Activated naive CD4-positive, alpha-beta T cell treated with anti-CD3 and anti-CD28 coated beads, Interleukin-2, amount 10 ng/mL, durations not matched to agents 7 days and 5 days (primary cell): ENCODE measurements around the gene SURF2.
"Not testable (repeated sequence)": the region's sequence is repeated elsewhere in the genome, so short reads cannot be mapped to it uniquely, and the experiment has no call there.

Experiments
- CTCF ChIA-PET: fragments of 350-600 bp; sonication (Branson Sonifier 250); formaldehyde crosslinking; loops from one replicate; lab custom pipeline; 2021; ENCODE audit warnings: antibody characterized with exemption; lab: Charles Lee
- DNase-seq: peaks from one replicate; pipeline ENCODE4 v3.0.0-alpha.2; 2020
- H3K27ac Mint-ChIP-seq: one replicate; pipeline ENCODE4 v1.8.0; 2021; ENCODE audit warnings: mild to moderate bottlenecking, moderate library complexity, mixed read lengths
- H3K27me3 Mint-ChIP-seq: one replicate; pipeline ENCODE4 v1.8.0; 2021; ENCODE audit warnings: mild to moderate bottlenecking, mixed read lengths
- H3K36me3 Mint-ChIP-seq: one replicate; pipeline ENCODE4 v1.8.0; 2021; ENCODE audit warnings: mixed read lengths
- H3K4me1 Mint-ChIP-seq: one replicate; pipeline ENCODE4 v1.8.0; 2021; ENCODE audit warnings: mixed read lengths
- H3K4me3 Mint-ChIP-seq: one replicate; pipeline ENCODE4 v1.8.0; 2021; ENCODE audit warnings: mild to moderate bottlenecking, moderate library complexity, mixed read lengths
- H3K9me3 Mint-ChIP-seq: one replicate; pipeline ENCODE4 v1.8.0; 2021; ENCODE audit warnings: mixed read lengths

Gene SURF2

DNA sequence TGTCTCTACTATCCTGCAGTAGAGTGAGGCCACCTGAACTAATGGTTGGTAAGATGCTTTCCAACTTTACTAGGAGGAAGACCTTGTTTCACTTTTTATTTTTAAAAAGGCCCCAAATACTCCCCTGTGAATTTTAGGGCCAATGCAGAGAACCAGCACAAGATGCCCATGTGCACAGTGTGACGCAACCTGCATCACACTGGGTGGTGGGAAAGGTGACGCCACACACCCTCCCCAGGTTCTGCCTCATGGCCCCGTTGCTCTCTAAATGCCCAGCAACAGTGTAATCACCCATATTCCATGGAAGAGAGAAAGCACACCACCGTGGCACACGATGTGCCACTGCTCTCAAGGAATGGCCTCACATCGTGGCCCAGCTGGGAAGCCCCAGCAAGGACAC, 13.1 kb downstream of the SURF2 start:
- Mint-ChIP-seq H3K27ac (peak overlapping the region; percentile 96), H3K4me1 (peaks cover 62% of the 10 kb centered on the region), H3K4me3 (no peak overlapping the region), H3K27me3 (no peaks in the 10 kb centered on the region), H3K36me3 (peaks cover 50% of the 10 kb centered on the region), H3K9me3 (no peaks in the 10 kb centered on the region)
- CTCF ChIA-PET: interaction anchor here (1.6 kb wide), 1 partner anchor 39 kb away, joined by 7 read pairs; no protein-coding TSS in a partner anchor
- no peak for DNase-seq

GRCh38 chr9:133369933-133370332, 13.6 kb downstream of the SURF2 start:
- no peaks in the 10 kb centered on the region for H3K9me3 Mint-ChIP-seq
- H3K36me3 Mint-ChIP-seq: peaks cover 53% of the 10 kb centered on the region
- DNase-seq: no peak
- no peaks in the 10 kb centered on the region for H3K27me3 Mint-ChIP-seq
- peak overlapping the region; percentile 64 for H3K4me3 Mint-ChIP-seq
- peaks cover 67% of the 10 kb centered on the region for H3K4me1 Mint-ChIP-seq
- CTCF ChIA-PET: interaction anchor here (1.6 to 2.0 kb wide), 2 partner anchors 40 to 184 kb away, joined by 6 to 7 read pairs; no protein-coding TSS in a partner anchor
- peak overlapping the region; percentile 96 for H3K27ac Mint-ChIP-seq

GRCh38 chr9:133370685-133371084, 14.3 kb downstream of the SURF2 start:
- peak overlapping the region; percentile 96 for H3K27ac Mint-ChIP-seq
- H3K4me3 Mint-ChIP-seq: peak overlapping the region; percentile 64
- H3K27me3 Mint-ChIP-seq: no peaks in the 10 kb centered on the region
- CTCF ChIA-PET: interaction anchor here (0.8 to 3.9 kb wide), 17 partner anchors 8 to 204 kb away, joined by 3 to 32 read pairs (median 5); partner anchors contain the start of genes MED22, RPL7A, SURF1 and SURF2
- peak; percentile 62 for DNase-seq
- H3K9me3 Mint-ChIP-seq: no peaks in the 10 kb centered on the region
- peaks cover 50% of the 10 kb centered on the region for H3K36me3 Mint-ChIP-seq
- H3K4me1 Mint-ChIP-seq: peaks cover 67% of the 10 kb centered on the region

GRCh38 chr9:133371261-133371711, 14.9 kb downstream of the SURF2 start:
- Mint-ChIP-seq H3K27ac (peak overlapping the region; percentile 96), H3K4me3 (peak overlapping the region; percentile 64), H3K9me3 (no peaks in the 10 kb centered on the region), H3K27me3 (no peaks in the 10 kb centered on the region), H3K36me3 (peaks cover 44% of the 10 kb centered on the region), H3K4me1 (peaks cover 67% of the 10 kb centered on the region)
- DNase-seq: peak; percentile 78
- CTCF ChIA-PET: interaction anchor here (0.7 to 3.9 kb wide), 18 partner anchors 9 to 205 kb away, joined by 3 to 32 read pairs (median 5); partner anchors contain the start of genes MED22, RPL7A, SURF1 and SURF2

DNA sequence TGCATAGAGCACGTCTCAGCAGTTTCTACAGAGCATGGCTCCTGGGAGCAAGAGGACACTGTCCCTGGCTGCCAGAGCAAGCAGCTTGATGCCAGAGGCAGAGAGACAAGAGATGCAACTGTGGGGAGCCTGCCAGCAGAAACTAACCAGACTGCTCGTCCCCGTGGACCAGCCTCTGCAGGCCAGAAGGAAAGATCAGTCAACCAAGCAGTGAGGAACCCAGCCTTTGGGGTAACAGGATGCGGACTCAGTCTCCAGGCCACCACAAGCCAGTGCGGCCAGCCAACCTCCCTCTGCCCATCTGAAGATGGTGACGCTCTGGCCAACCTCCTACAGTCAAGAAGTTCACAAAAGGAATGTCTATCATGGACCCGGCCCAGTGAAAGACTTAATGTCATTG, 15.8 kb downstream of the SURF2 start:
- Mint-ChIP-seq H3K36me3 (peaks cover 41% of the 10 kb centered on the region), H3K4me1 (peaks cover 71% of the 10 kb centered on the region), H3K27me3 (peaks cover 1% of the 10 kb centered on the region), H3K4me3 (peak overlapping the region; percentile 64), H3K27ac (peak overlapping the region; percentile 96), H3K9me3 (no peaks in the 10 kb centered on the region)
- CTCF ChIA-PET: interaction anchor here (0.7 to 3.9 kb wide), 9 partner anchors 9 to 33 kb away, joined by 3 to 32 read pairs (median 6); partner anchors contain the start of genes MED22, RPL7A, SURF1 and SURF2
- DNase-seq: no peak

DNA sequence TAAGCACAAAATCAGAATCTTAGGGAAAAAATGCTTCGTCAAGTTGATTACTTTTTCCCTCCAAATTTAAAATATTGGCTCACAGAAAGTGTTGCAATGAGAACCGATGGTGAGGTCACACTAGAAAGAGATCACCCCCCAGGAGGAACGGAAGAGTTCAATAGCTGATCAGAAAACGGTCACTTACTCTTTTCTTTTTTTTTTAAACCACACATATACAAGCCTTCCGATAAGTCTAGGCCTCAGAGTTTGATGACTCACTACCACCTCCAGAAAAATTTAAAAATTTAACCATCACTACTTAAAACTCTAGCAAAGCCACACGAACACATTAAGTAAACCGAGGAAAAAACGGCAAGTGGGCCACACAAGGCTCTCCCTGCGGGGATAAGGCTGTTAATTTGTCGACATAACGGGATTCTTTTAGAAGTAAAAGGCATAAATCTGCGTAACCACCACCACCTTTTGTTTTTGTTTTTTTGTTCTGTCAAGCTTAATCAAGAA, 18.3 kb downstream of the SURF2 start:
- Mint-ChIP-seq H3K27me3 (peaks cover 15% of the 10 kb centered on the region), H3K9me3 (no peaks in the 10 kb centered on the region), H3K36me3 (peaks cover 27% of the 10 kb centered on the region), H3K27ac (peak overlapping the region; percentile 98), H3K4me1 (peaks cover 56% of the 10 kb centered on the region), H3K4me3 (peak overlapping the region; percentile 92)
- CTCF ChIA-PET: no interaction called here
- no peak for DNase-seq

GRCh38 chr9:133375116-133375723, 18.9 kb downstream of the SURF2 start:
- DNase-seq: peak; percentile 42
- H3K4me3 Mint-ChIP-seq: peak overlapping the region; percentile 92
- no peaks in the 10 kb centered on the region for H3K9me3 Mint-ChIP-seq
- CTCF ChIA-PET: no interaction called here
- peaks cover 15% of the 10 kb centered on the region for H3K27me3 Mint-ChIP-seq
- H3K36me3 Mint-ChIP-seq: peaks cover 21% of the 10 kb centered on the region
- H3K4me1 Mint-ChIP-seq: peaks cover 50% of the 10 kb centered on the region
- peak overlapping the region; percentile 98 for H3K27ac Mint-ChIP-seq

- peak within 1 kb of the TSS; percentile 92 for H3K4me3 Mint-ChIP-seq
- peaks cover 17% of the 10 kb centered on the region for H3K36me3 Mint-ChIP-seq
- H3K4me1 Mint-ChIP-seq: peaks cover 42% of the 10 kb centered on the region
- CTCF ChIA-PET: interaction anchor here (1.0 kb wide), 1 partner anchor 28 kb away, joined by 3 read pairs; no protein-coding TSS in a partner anchor
- H3K9me3 Mint-ChIP-seq: no peaks in the 10 kb centered on the region
- peak within 1 kb of the TSS; percentile 98 for H3K27ac Mint-ChIP-seq
- peaks cover 15% of the 10 kb centered on the region for H3K27me3 Mint-ChIP-seq
- peak; percentile 96 for DNase-seq
Observed at GRCh38 chr9:133375724-133376654, 19.6 kb downstream of the SURF2 start, which contains the start of the genes STKLD1 and SURF4. TSS of gene STKLD1 (plus strand) at chr9:133376366. CDS start at chr9:133376474, 108 bp downstream. TSS of gene SURF4 (minus strand) at chr9:133376060. CDS start at chr9:133375969, 91 bp downstream.

GRCh38 chr9:133377280-133377679, 20.9 kb downstream of the SURF2 start:
- Mint-ChIP-seq H3K36me3 (peaks cover 13% of the 10 kb centered on the region), H3K4me3 (peak overlapping the region; percentile 63), H3K27me3 (peaks cover 15% of the 10 kb centered on the region), H3K4me1 (peaks cover 30% of the 10 kb centered on the region)
- not testable (repeated sequence) for DNase-seq, H3K9me3 Mint-ChIP-seq, H3K27ac Mint-ChIP-seq
- CTCF ChIA-PET: interaction anchor here (1.3 kb wide), 1 partner anchor 191 kb away, joined by 5 read pairs; no protein-coding TSS in a partner anchor

- Mint-ChIP-seq H3K27ac (no peak overlapping the region), H3K9me3 (no peaks in the 10 kb centered on the region), H3K4me1 (peaks cover 25% of the 10 kb centered on the region), H3K36me3 (peaks cover 11% of the 10 kb centered on the region), H3K27me3 (peaks cover 15% of the 10 kb centered on the region), H3K4me3 (no peak overlapping the region)
- DNase-seq: no peak
- CTCF ChIA-PET: interaction anchor here (1.3 kb wide), 1 partner anchor 191 kb away, joined by 5 read pairs; no protein-coding TSS in a partner anchor
Observed at GRCh38 chr9:133377721-133378216, 21.4 kb downstream of the SURF2 start.

GRCh38 chr9:133378408-133378962, 22.1 kb downstream of the SURF2 start:
- H3K27me3 Mint-ChIP-seq: peaks cover 15% of the 10 kb centered on the region
- no peak overlapping the region for H3K4me3 Mint-ChIP-seq
- peaks cover 7% of the 10 kb centered on the region for H3K36me3 Mint-ChIP-seq

GRCh38 chr9:133379153-133380086, 23.1 kb downstream of the SURF2 start:
- Mint-ChIP-seq H3K27ac (no peak overlapping the region), H3K36me3 (peaks cover 7% of the 10 kb centered on the region), H3K9me3 (no peaks in the 10 kb centered on the region), H3K4me1 (peaks cover 12% of the 10 kb centered on the region), H3K4me3 (no peak overlapping the region), H3K27me3 (peaks cover 15% of the 10 kb centered on the region)
- no peak for DNase-seq
- CTCF ChIA-PET: interaction anchor here (1.2 kb wide), 1 partner anchor 22 kb away, joined by 5 read pairs; the partner anchor contains the start of genes SURF1 and SURF2

More at GRCh38 chr9:133378408-133378962, 22.1 kb downstream of the SURF2 start:
- no peak for DNase-seq
- no peak overlapping the region for H3K27ac Mint-ChIP-seq
- CTCF ChIA-PET: interaction anchor here (1.2 kb wide), 1 partner anchor 22 kb away, joined by 5 read pairs; the partner anchor contains the start of genes SURF1 and SURF2
- peaks cover 17% of the 10 kb centered on the region for H3K4me1 Mint-ChIP-seq
- no peaks in the 10 kb centered on the region for H3K9me3 Mint-ChIP-seq
